GM19455 (cell line): ENCODE results near the gene STRN4.
"Not testable (repeated sequence)": the region's sequence is repeated elsewhere in the genome, so short reads cannot be mapped to it uniquely, and the experiment has no call there.

Source experiments
- ATAC-seq: cut with Tn5 transposase; IDR thresholded peaks from one replicate; pipeline ENCODE4 v1.9.1; 2021; ENCODE audit not compliant: unreplicated experiment

The STRN4 gene

GRCh38 chr19:46746281-46747057, at the start of gene STRN4:
Gene STRN4 (minus strand): TSS chr19:46746450. CDS start chr19:46746430, 20 bp downstream.
- ATAC-seq, result peak; percentile 45

DNA sequence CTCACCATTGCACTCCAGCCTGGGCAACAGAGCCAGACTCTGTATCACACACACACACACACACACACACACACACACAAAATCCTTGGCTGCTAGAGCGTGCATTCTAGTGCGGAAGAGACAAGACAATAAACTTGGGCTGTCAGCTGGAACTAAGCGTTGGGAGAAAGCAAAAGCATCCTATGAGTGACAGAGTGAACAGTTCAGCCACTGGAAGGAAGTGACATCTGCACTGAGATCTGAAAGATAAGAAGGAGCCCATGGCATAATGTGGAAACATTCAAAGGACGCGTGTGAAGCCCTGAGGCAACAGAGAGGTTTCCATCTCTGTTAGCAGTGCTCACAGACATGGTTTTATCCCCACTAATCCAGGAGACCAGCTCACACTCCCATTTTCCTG, 45.7 kb upstream of the STRN4 start:
- ATAC-seq, result no peak

DNA sequence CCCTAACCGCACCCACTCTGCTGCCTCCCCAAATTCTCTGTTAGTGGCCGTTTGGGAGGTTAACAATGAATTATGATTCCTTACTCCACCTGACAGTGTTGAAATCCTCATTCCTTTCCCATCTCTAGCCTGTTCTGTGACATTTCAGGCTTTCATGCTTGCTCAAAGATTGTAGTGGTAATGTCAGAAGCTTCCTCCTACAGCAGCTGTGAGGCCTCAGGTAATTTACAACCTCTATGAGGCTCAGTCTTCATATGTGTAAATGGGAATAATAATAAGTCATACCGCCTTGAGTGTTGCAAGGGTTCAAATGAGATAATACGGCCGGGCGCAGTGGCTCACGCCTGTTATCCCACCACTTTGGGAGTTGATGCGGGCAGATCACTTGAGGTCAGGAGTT, 43.1 kb upstream of the STRN4 start:
- no peak for ATAC-seq

DNA sequence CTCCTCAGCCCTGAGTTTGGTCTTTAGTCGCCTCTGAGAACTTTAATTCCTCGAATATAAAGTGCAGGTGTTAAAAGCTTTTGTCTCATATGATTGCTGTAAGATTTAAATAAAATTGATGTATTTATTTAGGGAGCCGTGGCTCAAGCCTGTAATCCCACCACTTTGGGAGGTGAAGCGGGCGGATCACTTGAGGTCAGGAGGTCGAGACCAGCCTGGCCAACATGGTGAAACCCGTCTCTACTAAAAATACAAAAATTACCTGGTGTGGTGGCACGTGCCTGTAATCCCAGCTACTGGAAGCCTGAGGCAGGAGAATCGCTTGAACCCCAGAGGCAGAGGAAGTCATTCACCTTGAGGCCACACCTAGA, 42.7 kb upstream of the STRN4 start:
- ATAC-seq, result no peak

GRCh38 chr19:46788262-46788967, 42.2 kb upstream of the STRN4 start, which contains the start of gene SLC1A5:
Gene SLC1A5 (minus strand): TSS chr19:46788594. CDS start chr19:46787965, 629 bp downstream.
- peak; percentile 64 for ATAC-seq

DNA sequence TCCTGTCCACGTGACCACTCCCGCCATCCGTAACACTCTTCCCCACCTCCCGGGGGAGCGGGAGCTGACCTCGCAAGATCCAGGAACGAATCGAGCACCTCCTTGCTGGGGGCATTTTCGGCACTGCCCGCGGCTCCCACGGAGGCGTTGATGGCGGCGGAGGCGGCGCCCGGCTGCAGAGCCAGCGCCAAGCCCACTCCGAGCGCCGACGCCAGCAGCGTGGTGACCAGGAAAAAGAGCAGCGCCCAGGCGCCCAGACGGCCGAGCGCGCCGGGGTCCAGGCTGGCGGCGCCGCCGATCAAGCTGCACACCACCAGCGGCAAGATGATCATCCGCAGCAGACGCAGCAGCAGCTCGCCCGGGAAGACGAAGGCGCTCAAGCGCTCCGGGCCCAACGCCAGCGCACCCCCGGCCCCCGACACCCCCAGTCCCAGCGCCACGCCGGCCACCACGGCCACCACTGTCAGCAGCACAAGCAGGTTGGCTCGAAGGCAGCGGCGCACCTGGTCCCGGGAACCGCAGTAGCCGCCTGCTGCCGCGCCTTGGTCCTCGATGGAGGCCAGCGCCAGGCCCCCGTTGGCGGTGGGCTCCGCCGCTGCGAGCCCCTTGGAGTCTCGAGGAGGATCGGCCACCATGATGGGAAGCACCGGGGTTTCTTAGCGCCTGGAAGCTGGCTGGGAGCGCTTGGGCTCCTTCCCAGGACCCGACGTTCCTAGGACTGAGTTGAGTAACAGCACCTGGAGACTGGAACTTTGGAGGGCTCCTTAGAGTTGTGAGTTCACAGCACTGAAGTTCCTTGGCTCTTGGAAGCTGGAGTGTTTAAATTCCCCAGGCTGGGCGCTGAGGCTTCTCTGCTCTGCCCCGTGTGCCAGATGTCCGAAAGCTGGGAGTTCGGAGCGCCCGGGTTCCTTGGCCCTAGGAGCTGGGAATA, 41.3 kb upstream of the STRN4 start:
- no peak for ATAC-seq

GRCh38 chr19:46787040-46787330, 40.7 kb upstream of the STRN4 start:
- no peak for ATAC-seq

- no peak for ATAC-seq
These were observed 40.2 kb upstream of the STRN4 start for GRCh38 chr19:46786236-46787039.

DNA sequence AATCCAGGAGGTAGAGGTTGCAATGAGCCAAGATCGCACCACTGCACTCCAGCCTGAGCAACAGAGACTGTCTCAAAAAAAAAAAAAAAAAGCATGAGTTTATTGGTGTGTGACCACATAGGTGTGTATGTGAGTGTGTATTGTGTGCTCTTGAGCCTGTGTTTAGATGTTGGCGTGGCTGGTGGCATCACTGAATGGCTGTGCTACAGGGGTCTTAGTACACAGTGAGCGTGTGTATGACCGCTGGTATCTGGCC, 39.7 kb upstream of the STRN4 start:
- ATAC-seq, result no peak

DNA sequence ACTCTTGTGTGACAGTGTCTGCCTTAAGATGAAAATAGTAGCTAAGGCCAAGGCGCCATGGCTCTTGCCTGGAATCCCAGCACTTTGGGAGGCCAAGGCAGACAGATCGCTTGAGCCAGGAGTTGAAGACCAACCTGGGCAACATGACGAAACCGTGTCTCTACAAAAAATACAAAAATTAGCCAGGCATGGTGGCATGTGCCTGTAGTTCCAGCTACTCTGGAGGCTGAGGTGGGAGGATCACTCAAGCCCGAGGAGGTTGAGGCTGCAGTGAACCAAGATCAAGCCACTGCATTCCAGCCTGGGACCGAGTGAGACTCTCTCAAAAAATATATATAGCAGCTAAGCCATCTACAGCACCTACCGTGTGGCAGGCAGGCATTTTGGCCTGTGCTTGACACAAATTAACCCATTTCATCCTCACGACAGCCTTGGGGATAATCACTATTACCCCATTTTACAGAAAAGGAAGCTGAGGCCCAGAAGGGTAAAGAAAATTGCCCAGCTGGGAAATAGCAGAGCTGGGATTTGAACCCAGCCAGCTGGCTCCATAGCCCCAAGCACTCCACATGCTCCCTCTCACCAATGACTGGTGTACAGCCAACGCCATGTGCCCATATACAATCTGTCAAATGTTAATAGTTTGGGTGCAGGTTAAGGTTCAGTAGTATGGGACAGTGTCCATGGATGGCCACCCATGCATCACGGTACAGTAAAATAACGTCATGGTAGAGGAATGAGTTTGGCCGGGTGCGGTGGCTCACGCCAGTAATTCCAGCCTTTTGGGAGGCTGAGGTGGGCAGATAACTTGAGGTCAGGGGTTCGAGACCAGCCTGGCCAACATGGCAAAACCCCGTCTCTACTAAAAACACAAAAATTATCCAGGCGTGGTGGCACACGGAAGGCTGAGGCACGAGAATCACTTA, 39.1 kb upstream of the STRN4 start:
- ATAC-seq, result no peak

DNA sequence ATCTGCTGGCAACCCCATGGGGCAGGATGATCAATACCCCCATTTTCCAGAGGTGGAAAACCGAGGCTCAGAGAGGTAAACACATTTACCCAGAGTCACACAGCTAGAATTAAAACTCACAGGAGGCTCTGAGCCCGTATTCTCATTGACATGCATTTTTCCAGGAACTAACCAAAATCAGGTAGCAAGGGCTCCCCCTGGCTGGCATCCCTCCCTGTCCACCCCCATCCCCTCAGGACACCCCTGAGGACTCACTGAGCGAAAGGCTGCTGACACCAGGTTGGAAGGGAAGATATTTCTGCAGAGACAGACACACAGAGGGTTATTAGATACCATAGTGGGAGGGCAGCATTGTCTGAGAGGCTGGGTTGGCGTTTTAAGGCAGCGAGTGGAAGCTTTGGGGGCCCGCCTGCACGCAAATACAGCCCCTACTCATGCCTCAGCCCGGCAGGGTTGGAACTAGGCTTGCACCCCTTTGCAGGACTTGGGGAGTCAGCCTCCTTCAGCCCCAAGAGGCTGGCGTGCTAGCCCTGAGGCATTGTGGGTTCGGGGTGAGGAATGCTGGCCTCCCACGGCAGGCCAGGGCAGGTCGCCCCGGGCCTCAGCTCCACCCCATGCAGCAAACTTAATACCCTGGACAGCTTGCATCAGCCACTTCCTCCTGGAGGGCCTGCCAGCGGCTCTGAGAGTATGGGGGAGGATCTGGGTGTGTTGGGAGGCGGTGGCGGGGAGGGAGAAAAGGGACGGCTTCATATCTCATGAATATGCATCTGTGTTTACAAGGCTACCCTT, 38.2 kb upstream of the STRN4 start:
- peak; percentile 38 for ATAC-seq

DNA sequence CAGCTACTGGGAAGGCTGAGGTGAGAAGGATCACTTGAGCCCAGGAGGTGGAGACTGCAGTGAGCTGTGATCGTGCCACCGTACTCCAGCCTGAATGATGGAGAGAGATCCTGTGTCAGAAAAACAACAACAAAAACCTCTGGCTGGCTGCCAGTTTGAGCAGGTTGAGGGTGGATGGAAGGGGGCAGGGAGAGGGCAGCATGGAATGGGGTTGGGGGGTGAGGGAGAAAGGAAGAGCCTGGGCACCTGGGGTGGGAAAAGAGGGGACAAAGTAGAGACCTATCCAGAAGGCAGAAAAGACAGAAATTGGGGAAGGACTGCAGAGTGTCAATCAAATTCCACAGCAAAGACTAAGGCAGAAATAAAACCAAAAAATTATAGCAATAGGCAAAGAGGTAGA, 37.4 kb upstream of the STRN4 start:
- no peak for ATAC-seq

GRCh38 chr19:46782355-46783019, 36.2 kb upstream of the STRN4 start:
- ATAC-seq, result no peak

GRCh38 chr19:46777956-46778645, 31.9 kb upstream of the STRN4 start:
- ATAC-seq, result not testable (repeated sequence)

DNA sequence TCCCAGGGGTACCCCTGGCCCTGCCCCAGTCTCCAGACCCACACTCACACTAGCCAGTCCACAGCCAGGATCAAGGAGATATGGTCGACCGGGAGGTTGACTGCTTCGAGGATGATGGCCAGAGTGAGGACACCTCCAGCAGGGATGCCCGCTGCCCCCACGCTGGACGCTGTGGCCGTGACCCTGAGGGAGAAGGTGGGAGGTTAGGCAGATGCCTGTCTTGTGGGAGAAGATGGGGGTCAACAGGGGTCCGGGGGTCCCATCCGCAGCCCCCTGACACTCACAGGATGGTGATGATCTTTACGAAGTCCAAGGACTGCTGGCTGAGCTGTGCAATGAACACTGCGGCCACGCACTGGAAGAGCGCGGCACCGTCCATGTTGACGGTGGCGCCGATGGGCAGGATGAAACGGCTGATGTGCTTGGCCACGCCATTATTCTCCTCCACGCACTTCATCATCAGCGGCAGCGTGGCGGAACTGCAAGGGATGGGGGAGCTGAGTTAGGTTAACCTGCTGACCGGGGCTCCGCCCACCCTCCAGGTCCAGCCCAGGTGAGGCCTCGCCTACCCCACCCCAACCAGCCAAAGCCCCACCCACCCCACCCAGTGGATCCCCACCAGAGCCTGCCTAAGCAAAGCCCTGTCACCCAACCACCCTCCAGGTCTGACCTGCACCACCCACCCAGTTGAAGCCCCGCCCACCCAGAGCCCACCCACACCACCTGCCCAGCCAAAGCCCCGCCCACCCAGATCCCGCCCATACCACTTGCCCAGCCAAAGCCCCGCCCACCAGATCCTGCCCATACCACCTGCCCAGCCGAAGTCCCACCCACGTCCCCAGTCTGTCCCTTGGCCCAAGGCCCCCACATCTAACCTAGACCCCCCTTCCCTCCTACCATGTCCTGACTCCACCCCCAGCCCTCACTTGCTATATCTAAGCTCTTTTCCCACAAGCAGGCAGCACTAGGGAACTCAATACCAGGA, 31.0 kb upstream of the STRN4 start:
- no peak for ATAC-seq

DNA sequence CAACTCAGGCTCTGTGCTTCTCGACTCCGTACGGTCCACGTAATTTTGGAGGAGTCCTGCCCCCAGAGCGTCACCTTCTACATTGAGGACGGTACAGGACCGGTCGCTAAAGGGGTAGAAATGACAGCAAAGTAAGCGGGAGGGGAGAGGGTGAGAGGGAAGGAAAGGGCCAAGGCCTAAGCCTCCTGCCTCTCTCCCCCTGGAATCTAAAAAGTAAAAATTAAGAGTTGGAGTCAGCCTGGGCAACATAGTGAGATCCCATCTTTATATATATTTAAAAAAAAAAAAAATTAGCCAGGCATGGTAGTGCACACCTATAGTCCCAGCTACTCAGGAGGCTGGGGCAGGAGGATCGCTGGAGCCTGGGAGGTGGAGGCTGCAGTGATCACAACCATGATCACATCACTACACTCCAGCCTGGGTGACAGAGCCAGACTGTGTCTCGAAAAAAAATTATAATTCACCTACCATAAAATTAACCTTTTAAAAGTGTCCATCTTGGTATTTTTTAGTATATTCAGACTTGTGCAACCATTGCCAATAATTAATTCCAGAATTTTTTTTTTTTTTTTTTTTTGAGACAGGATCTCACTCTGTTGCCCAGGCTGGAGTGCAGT, 29.5 kb upstream of the STRN4 start:
- no peak for ATAC-seq
